Measurements from ENCODE around the gene RAB27A.
"Not testable (repeated sequence)": the region's sequence is repeated elsewhere in the genome, so short reads cannot be mapped to it uniquely, and the experiment has no call there.

Gene RAB27A

DNA sequence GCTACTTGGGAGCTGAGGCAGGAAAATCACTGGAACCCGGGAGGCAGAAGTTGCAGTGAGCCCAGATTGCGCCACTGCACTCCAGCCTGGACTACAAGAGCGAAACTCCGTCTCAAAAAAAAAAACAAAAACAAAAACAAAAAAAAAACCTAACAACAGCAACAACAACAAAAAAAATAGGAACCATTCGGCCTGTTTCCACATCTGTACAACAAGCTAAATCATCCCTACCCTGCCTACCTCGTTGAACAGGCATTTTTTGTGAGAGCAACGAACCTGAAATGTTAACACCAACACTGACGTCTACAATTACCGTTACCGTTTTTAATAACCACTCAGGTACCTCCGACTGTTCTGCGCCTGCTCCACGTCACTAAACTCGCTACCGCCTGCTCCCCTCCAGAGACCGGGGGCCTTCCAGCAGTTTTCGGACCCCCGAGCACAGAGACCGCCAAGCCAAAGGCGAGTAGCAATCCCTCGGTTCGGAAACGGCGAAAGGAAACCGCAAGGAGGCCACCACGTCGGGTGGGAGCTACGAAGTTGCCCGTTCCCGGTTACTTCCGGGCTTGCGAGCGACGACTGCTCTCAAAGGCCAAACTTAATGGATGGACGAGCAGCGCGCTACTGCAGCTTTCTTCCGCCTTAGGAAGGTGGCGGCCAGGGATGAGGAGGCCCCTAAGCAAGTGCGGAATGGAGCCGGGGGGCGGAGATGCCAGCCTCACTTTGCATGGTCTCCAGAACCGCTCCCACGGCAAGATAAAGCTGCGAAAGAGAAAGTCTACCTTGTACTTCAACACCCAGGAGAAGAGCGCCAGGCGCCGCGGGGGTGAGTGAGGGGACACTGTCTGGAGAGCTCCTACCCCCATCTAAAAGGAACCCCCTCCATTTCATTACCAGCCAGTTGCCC lies 29.2 kb upstream of the RAB27A start, which contains the start of the genes PIGB and PIGBOS1:
Gene PIGB (plus strand): TSS at position 635 of the 907 bp plus-strand sequence. CDS start 29 bp downstream, at position 664.
Gene PIGBOS1 (minus strand): TSS at position 536 of the 907 bp plus-strand sequence. CDS start 1,331 bp downstream, outside the sequence.
- Histone ChIP-seq H3K27me3 (ENCODE audit: low read length) (no peaks in the 10 kb centered on the region), H2AFZ (ENCODE audit: low read depth, low read length, severe bottlenecking) (peak within 1 kb of the TSS; percentile 74), H3F3A (ENCODE audit: insufficient read depth) (peaks cover 14% of the 10 kb centered on the region; the same call in 1 of the 2 replicates), H3K79me2 (ENCODE audit: insufficient read depth, low read length) (peaks cover 60% of the 10 kb centered on the region), H3K9me3 (ENCODE audit: insufficient read depth, low read length) (no peaks in the 10 kb centered on the region), H3K4me2 (ENCODE audit: low read depth, low read length, poor library complexity, severe bottlenecking) (peak within 1 kb of the TSS; percentile 100), H3K9me2 (replicated peaks; ENCODE audit: insufficient read depth, low read length) (no peaks in the 10 kb centered on the region), H3K27ac (ENCODE audit: low read depth, low read length) (peak within 1 kb of the TSS; percentile 71), H4K20me1 (ENCODE audit: low read depth, low read length) (no peaks in the 10 kb centered on the region), H3K9ac (ENCODE audit: low read length) (peak within 1 kb of the TSS; percentile 68), H3K36me3 (ENCODE audit: low read length) (no peaks in the 10 kb centered on the region), H3K4me3 (ENCODE audit: insufficient read depth, low read length, poor library complexity, severe bottlenecking) (peak within 1 kb of the TSS; percentile 99)
- TF ChIP-seq, protein P1, sequence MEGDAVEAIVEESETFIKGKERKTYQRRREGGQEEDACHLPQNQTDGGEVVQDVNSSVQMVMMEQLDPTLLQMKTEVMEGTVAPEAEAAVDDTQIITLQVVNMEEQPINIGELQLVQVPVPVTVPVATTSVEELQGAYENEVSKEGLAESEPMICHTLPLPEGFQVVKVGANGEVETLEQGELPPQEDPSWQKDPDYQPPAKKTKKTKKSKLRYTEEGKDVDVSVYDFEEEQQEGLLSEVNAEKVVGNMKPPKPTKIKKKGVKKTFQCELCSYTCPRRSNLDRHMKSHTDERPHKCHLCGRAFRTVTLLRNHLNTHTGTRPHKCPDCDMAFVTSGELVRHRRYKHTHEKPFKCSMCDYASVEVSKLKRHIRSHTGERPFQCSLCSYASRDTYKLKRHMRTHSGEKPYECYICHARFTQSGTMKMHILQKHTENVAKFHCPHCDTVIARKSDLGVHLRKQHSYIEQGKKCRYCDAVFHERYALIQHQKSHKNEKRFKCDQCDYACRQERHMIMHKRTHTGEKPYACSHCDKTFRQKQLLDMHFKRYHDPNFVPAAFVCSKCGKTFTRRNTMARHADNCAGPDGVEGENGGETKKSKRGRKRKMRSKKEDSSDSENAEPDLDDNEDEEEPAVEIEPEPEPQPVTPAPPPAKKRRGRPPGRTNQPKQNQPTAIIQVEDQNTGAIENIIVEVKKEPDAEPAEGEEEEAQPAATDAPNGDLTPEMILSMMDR (IDR thresholded peaks at IDR 0.05; ENCODE audit: insufficient read depth, low read length, poor library complexity, severe bottlenecking), result no peak
- no peak for TF ChIP-seq EZH2phosphoT487 (conservative IDR thresholded peaks at IDR 0.05; ENCODE audit: low read length)

DNA sequence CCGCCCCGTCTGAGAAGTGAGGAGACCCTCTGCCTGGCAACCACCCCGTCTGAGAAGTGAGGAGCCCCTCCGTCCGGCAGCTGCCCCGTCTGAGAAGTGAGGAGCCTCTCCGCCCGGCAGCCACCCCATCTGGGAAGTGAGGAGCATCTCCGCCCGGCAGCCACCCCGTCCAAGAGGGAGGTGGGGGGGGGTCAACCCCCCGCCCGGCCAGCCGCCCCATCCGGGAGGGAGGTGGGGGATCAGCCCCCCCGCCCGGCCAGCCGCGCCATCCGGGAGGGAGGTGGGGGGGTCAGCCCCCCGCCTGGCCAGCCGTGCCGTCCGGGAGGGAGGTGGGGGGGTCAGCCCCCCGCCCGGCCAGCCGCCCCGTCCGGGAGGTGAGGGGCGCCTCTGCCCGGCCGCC lies 13.2 kb upstream of the RAB27A start:
- H2AFZ ChIP-seq (ENCODE audit: low read depth, low read length, severe bottlenecking); H3K27ac ChIP-seq (ENCODE audit: low read depth, low read length); H4K20me1 ChIP-seq (ENCODE audit: low read depth, low read length); H3K27me3 ChIP-seq (ENCODE audit: low read length); H3K9ac ChIP-seq (ENCODE audit: low read length); H3K79me2 ChIP-seq (ENCODE audit: insufficient read depth, low read length); H3K4me3 ChIP-seq (ENCODE audit: insufficient read depth, low read length, poor library complexity, severe bottlenecking); H3K4me2 ChIP-seq (ENCODE audit: low read depth, low read length, poor library complexity, severe bottlenecking); H3K36me3 ChIP-seq (ENCODE audit: low read length); H3K9me3 ChIP-seq (ENCODE audit: insufficient read depth, low read length); H3F3A ChIP-seq (ENCODE audit: insufficient read depth); H3K9me2 ChIP-seq (replicated peaks; ENCODE audit: insufficient read depth, low read length): not testable (repeated sequence)

DNA sequence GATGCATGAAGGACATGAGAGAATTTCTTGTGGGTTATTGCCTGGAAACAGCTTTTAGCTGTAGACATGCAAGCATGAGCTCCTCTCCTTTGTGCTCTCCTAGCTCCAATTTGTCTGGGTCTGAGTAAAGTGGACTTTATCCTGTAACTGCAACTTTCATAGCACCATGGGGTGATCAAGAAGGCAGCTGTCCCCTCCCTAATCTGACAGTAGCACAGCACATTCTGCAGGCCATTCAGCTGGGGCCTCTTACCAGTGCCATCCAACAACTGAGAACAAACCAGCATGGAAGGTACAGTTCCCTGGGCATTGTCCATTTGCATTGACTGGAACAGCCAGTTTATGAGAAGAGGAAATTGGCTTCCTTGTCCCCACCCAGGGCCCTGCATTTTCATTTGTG lies 7.7 kb upstream of the RAB27A start:
- no peak overlapping the region for H3K4me3 ChIP-seq (ENCODE audit: insufficient read depth, low read length, poor library complexity, severe bottlenecking)
- H3K27ac ChIP-seq (ENCODE audit: low read depth, low read length), result no peak overlapping the region
- no peaks in the 10 kb centered on the region for H3K9me2 ChIP-seq (replicated peaks; ENCODE audit: insufficient read depth, low read length)
- H3F3A ChIP-seq (ENCODE audit: insufficient read depth), result no peaks in the 10 kb centered on the region
- H3K9ac ChIP-seq (ENCODE audit: low read length), result no peak overlapping the region
- no peaks in the 10 kb centered on the region for H4K20me1 ChIP-seq (ENCODE audit: low read depth, low read length)
- H3K27me3 ChIP-seq (ENCODE audit: low read length), result no peaks in the 10 kb centered on the region
- H3K4me2 ChIP-seq (ENCODE audit: low read depth, low read length, poor library complexity, severe bottlenecking), result no peak overlapping the region
- H3K36me3 ChIP-seq (ENCODE audit: low read length), result no peaks in the 10 kb centered on the region
- no peak overlapping the region for H2AFZ ChIP-seq (ENCODE audit: low read depth, low read length, severe bottlenecking)
- no peaks in the 10 kb centered on the region for H3K9me3 ChIP-seq (ENCODE audit: insufficient read depth, low read length)
- TF ChIP-seq, protein P1 (IDR thresholded peaks at IDR 0.05; ENCODE audit: insufficient read depth, low read length, poor library complexity, severe bottlenecking), result no peak
- no peak for TF ChIP-seq EZH2phosphoT487 (conservative IDR thresholded peaks at IDR 0.05; ENCODE audit: low read length)
- H3K79me2 ChIP-seq (ENCODE audit: insufficient read depth, low read length), result no peaks in the 10 kb centered on the region

- H3K4me3 ChIP-seq (ENCODE audit: insufficient read depth, low read length, poor library complexity, severe bottlenecking), result peak overlapping the region; percentile 66
Measured at GRCh38 chr15:55290528-55291057, 980 bp upstream of the RAB27A start.

More at GRCh38 chr15:55290528-55291057, 980 bp upstream of the RAB27A start:
- Histone ChIP-seq H3K27ac (ENCODE audit: low read depth, low read length) (no peak overlapping the region), H3K9ac (ENCODE audit: low read length) (peak overlapping the region; percentile 61), H3K79me2 (ENCODE audit: insufficient read depth, low read length) (no peaks in the 10 kb centered on the region), H3K9me2 (replicated peaks; ENCODE audit: insufficient read depth, low read length) (no peaks in the 10 kb centered on the region), H3F3A (ENCODE audit: insufficient read depth) (no peaks in the 10 kb centered on the region), H3K9me3 (ENCODE audit: insufficient read depth, low read length) (no peaks in the 10 kb centered on the region), H3K4me2 (ENCODE audit: low read depth, low read length, poor library complexity, severe bottlenecking) (peak overlapping the region; percentile 96), H4K20me1 (ENCODE audit: low read depth, low read length) (no peaks in the 10 kb centered on the region), H3K36me3 (ENCODE audit: low read length) (no peaks in the 10 kb centered on the region), H2AFZ (ENCODE audit: low read depth, low read length, severe bottlenecking) (peak overlapping the region; percentile 74), H3K27me3 (ENCODE audit: low read length) (no peaks in the 10 kb centered on the region)
- TF ChIP-seq EZH2phosphoT487 (conservative IDR thresholded peaks at IDR 0.05; ENCODE audit: low read length), result no peak
- TF ChIP-seq, protein P1 (IDR thresholded peaks at IDR 0.05; ENCODE audit: insufficient read depth, low read length, poor library complexity, severe bottlenecking), result peak; percentile 87

Measured in SU-DHL-6 (cell line).